Lower leg skin (tissue), 3 donors: Measurements from ENCODE around the gene SVIL.

Source experiments
- CTCF ChIP-seq, 3 donors: fragments of 450-650 bp; IDR thresholded peaks; one replicate each; pipeline ENCODE4 v1.5.1; 2016; ENCODE audit warnings: antibody characterized with exemption in 3 of 3, mild to moderate bottlenecking in 3 of 3, moderate library complexity in 2 of 3
- POLR2A ChIP-seq, 2 donors: fragments of 450-650 bp; IDR thresholded peaks; one replicate each; pipeline ENCODE4 v1.6.1; 2016 to 2017; ENCODE audit warnings: antibody characterized with exemption in 2 of 2, mild to moderate bottlenecking in 1 of 2, moderate library complexity in 1 of 2

GRCh38 chr10:29415876-29416275 is 218.9 kb downstream of the SVIL start:
- no peak for TF ChIP-seq POLR2A (IDR thresholded peaks at IDR 0.05)
- TF ChIP-seq CTCF (IDR thresholded peaks at IDR 0.05) = no peak
